HepG2 (cell line): ENCODE results near the gene SHISAL1. TPM values are rescaled to one million over a fixed set of nuclear protein-coding genes. Genes with fewer than 3 reads are reported as not detected.

Source experiments
- ATAC-seq: fragments of 200-7000 bp; cut with Tn5 transposase; 3 replicates; pipeline ENCODE4 v1.9.1; 2020; ENCODE audit warnings: mild to moderate bottlenecking, moderate library complexity
- BruUV-seq: library from RNA; stranded (reverse); fragments of 400-500 nt; replicated peaks from 2 replicates; lab custom pipeline; 2021; lab: Mats Ljungman, UMichigan
- CTCF ChIA-PET: fragments of 300-600 bp; formaldehyde crosslinking; extraction: SDS; loops from one replicate; lab custom pipeline; 2021; ENCODE audit warnings: low total read pairs, inconsistent platforms, low intra/inter-chr PET ratio; lab: Yijun Ruan, JAX
- POLR2A ChIA-PET: fragments of 350-600 bp; sonication (Branson Sonifier 250); formaldehyde crosslinking; loops from one replicate; lab custom pipeline; 2020; ENCODE audit warnings: antibody characterized with exemption, inconsistent platforms; lab: Yijun Ruan, JAX
- DNase-seq: peaks from one replicate; pipeline ENCODE4 v3.0.0-alpha.2; 2015; ENCODE audit warnings: low spot score
- FAIRE-seq: peaks from 3 replicates; lab custom pipeline; 2011; peaks lifted over from hg19 to GRCh38; lab: Jason Lieb, UNC
- H2AFZ ChIP-seq: one replicate; pipeline ENCODE4 v1.6.1; 2011; ENCODE audit warnings: low read length, inconsistent platforms
- H3K27ac ChIP-seq: fragments of 300-600 bp; 3 replicates; pipeline ENCODE4 v1.8.0; 2011; ENCODE audit warnings: mixed run types, mild to moderate bottlenecking, mixed read lengths, low read length, inconsistent platforms; ENCODE audit not compliant: insufficient read depth; ENCODE audit errors: extremely low read length
- H3K27me3 ChIP-seq, 2 experiments: fragments of 200-600 bp in 1 of 2; 2 replicates in 1 of 2; 3 replicates in 1 of 2; pipeline versions ENCODE4 v1.6.0 to v1.8.0; 2011; ENCODE audit warnings: low read length in 2 of 2, mild to moderate bottlenecking in 2 of 2, moderate library complexity in 2 of 2, inconsistent platforms in 1 of 2; ENCODE audit not compliant: insufficient read depth in 2 of 2, control insufficient read depth in 1 of 2
- H3K36me3 ChIP-seq, 2 experiments: fragments of 200-600 bp in 1 of 2; replicated peaks in 1 of 2; 2 replicates in 1 of 2; 3 replicates in 1 of 2; pipeline versions ENCODE4 v1.5.1 to v1.8.0; 2011; ENCODE audit warnings: low read length in 2 of 2, inconsistent platforms in 1 of 2; ENCODE audit not compliant: insufficient read depth in 2 of 2, control insufficient read depth in 1 of 2
- H3K4me1 ChIP-seq: 2 replicates; pipeline ENCODE4 v1.5.1; 2012; ENCODE audit warnings: low read length, inconsistent platforms; ENCODE audit not compliant: insufficient read depth
- H3K4me2 ChIP-seq: 2 replicates; pipeline ENCODE4 v1.6.0; 2011; ENCODE audit warnings: low read depth, low read length, inconsistent platforms
- H3K4me3 ChIP-seq, 3 experiments: fragments of 200-600 bp in 1 of 3; sonication (generic), shearing (Covaris generic) in 1 of 3; replicated peaks in 1 of 3; 2 replicates each; pipeline ENCODE4 v1.5.1; 2011 to 2016; ENCODE audit warnings: low read length in 3 of 3, inconsistent platforms in 2 of 3, low read depth in 2 of 3, mild to moderate bottlenecking in 2 of 3, control low read depth in 1 of 3, mixed read lengths in 1 of 3; ENCODE audit not compliant: insufficient read depth in 1 of 3
- H3K79me2 ChIP-seq: one replicate; pipeline ENCODE4 v1.6.1; 2011; ENCODE audit warnings: low read length, inconsistent platforms; ENCODE audit not compliant: insufficient read depth
- H3K9ac ChIP-seq: 2 replicates; pipeline ENCODE4 v1.6.0; 2011; ENCODE audit warnings: mild to moderate bottlenecking, low read depth, low read length, inconsistent platforms; ENCODE audit not compliant: insufficient read depth
- H3K9me3 ChIP-seq: 2 replicates; pipeline ENCODE4 v1.5.1; 2012; ENCODE audit warnings: mild to moderate bottlenecking, low read length
- H4K20me1 ChIP-seq: 2 replicates; pipeline ENCODE4 v1.6.0; 2011; ENCODE audit warnings: inconsistent platforms, mild to moderate bottlenecking, low read length, moderate library complexity; ENCODE audit not compliant: insufficient read depth
- AGO1 ChIP-seq: fragments of 200-400 bp; formaldehyde crosslinking; IDR thresholded peaks from 2 replicates; pipeline ENCODE4 v1.6.1; 2017; ENCODE audit warnings: mild to moderate bottlenecking, low read depth, low read length, moderate library complexity; ENCODE audit not compliant: poor library complexity, severe bottlenecking
- ATF6 ChIP-seq: sonication (generic); formaldehyde crosslinking; conservative IDR thresholded peaks from 2 replicates; pipeline ENCODE4 v1.4.0; 2020; ENCODE audit warnings: missing genetic modification reagents
- LCORL ChIP-seq, 2 experiments: fragments of 450-650 bp in 1 of 2; sonication (generic) in 1 of 2; formaldehyde crosslinking in 1 of 2; IDR thresholded peaks; 2 replicates each; pipeline versions ENCODE4 v1.5.0 to v1.6.1; 2017 to 2020; ENCODE audit warnings: antibody characterized with exemption in 1 of 2, missing genetic modification reagents in 1 of 2
- NFKB2 ChIP-seq: sonication (generic); formaldehyde crosslinking; IDR thresholded peaks from 2 replicates; pipeline ENCODE4 v1.4.0; 2020; ENCODE audit warnings: missing genetic modification reagents, borderline replicate concordance
- NR2F2 ChIP-seq: IDR thresholded peaks from 2 replicates; pipeline ENCODE4 v1.6.1; 2012; ENCODE audit warnings: low read depth, inconsistent platforms, borderline replicate concordance
- PHF20 ChIP-seq: sonication (generic); formaldehyde crosslinking; IDR thresholded peaks from 2 replicates; pipeline ENCODE4 v1.5.0; 2020; ENCODE audit warnings: mild to moderate bottlenecking, missing genetic modification reagents
- RAD51 ChIP-seq: fragments of 450-650 bp; IDR thresholded peaks from 2 replicates; pipeline ENCODE4 v1.6.1; 2016; ENCODE audit warnings: borderline replicate concordance
- RFXANK ChIP-seq: IDR thresholded peaks from 2 replicates; pipeline ENCODE4 v1.6.1; 2016
- SATB2 ChIP-seq: sonication (generic); formaldehyde crosslinking; IDR thresholded peaks from 2 replicates; pipeline ENCODE4 v1.5.0; 2020; ENCODE audit warnings: missing genetic modification reagents
- SIN3B ChIP-seq: fragments of 150-350 bp; IDR thresholded peaks from 2 replicates; pipeline ENCODE4 v1.6.1; 2014; ENCODE audit warnings: low read length
- SOX5 ChIP-seq: IDR thresholded peaks from 2 replicates; pipeline ENCODE4 v1.6.1; 2016; ENCODE audit warnings: borderline replicate concordance
- TEAD3 ChIP-seq: optimal IDR thresholded peaks from 2 replicates; pipeline ENCODE3; 2016; ENCODE audit warnings: borderline replicate concordance
- ZNF564 ChIP-seq: sonication (generic); formaldehyde crosslinking; IDR thresholded peaks from 2 replicates; pipeline ENCODE4 v1.8.1; 2023; ENCODE audit warnings: mild to moderate bottlenecking, missing genetic modification reagents
- ZNF703 ChIP-seq: sonication (generic); formaldehyde crosslinking; IDR thresholded peaks from 2 replicates; pipeline ENCODE4 v1.5.1; 2020; ENCODE audit warnings: missing genetic modification reagents, mild to moderate bottlenecking, moderate library complexity, borderline replicate concordance
- ZNF773 ChIP-seq: sonication (generic); formaldehyde crosslinking; IDR thresholded peaks from 2 replicates; pipeline ENCODE4 v1.4.0; 2020; ENCODE audit warnings: missing genetic modification reagents, borderline replicate concordance
- WGBS: methylation state at CpG from one replicate; pipeline ENCODE4 v1.1.6; 2017; ENCODE audit warnings: low lambda C conversion rate; 5-methylcytosine and 5-hydroxymethylcytosine counted together
- in situ Hi-C: cut with HindIII; loops from 2 replicates; pipeline ENCODE4 v1.10.0; 2017; ENCODE audit warnings: low pct_unique_long_range_greater_than_20kb; ENCODE audit not compliant: extremely low pct_ligation_motif_present
- intact Hi-C: fragments of 100-400 bp; cut with micrococcal nuclease; formaldehyde crosslinking; loops from one replicate; pipeline ENCODE4 v1.10.0; 2022; ENCODE audit not compliant: unreplicated experiment
- polyA plus RNA-seq, 8 experiments: library from polyadenylated mRNA; depleted of rRNA in 3 of 8; stranded (reverse) in 7 of 8; unstranded in 1 of 8; fragments of >200 nt; fragmentation: Illumina TruSeq in 4 of 8; extraction: Trizol in 4 of 8; gene quantifications; 2 replicates each; pipeline versions ENCODE4 v1.2.1 to v1.2.3, GENCODE V29; 2011 to 2016; ENCODE audit warnings: low read depth in 4 of 8, missing spikeins in 1 of 8, mixed read lengths in 1 of 8; ENCODE audit not compliant: insufficient read depth in 1 of 8
- total RNA-seq, 5 experiments: library from RNA; depleted of rRNA; stranded (reverse); fragments of >200 nt; fragmentation: Illumina TruSeq; extraction: Trizol; gene quantifications; 2 replicates each; pipeline ENCODE4 v1.2.3, GENCODE V29; 2016; ENCODE audit warnings: low read depth in 1 of 5
- TF ChIP-seq, protein P1 (sequence below): sonication (generic); formaldehyde crosslinking; IDR thresholded peaks from 2 replicates; pipeline ENCODE4 v1.4.0; 2020; ENCODE audit warnings: missing genetic modification reagents

The SHISAL1 gene
- total and polyA plus RNA-seq, 2 of the 13 experiments (the other 11 are each of a cell fraction or from before 2014, with no cell fraction given), result not detected

DNA sequence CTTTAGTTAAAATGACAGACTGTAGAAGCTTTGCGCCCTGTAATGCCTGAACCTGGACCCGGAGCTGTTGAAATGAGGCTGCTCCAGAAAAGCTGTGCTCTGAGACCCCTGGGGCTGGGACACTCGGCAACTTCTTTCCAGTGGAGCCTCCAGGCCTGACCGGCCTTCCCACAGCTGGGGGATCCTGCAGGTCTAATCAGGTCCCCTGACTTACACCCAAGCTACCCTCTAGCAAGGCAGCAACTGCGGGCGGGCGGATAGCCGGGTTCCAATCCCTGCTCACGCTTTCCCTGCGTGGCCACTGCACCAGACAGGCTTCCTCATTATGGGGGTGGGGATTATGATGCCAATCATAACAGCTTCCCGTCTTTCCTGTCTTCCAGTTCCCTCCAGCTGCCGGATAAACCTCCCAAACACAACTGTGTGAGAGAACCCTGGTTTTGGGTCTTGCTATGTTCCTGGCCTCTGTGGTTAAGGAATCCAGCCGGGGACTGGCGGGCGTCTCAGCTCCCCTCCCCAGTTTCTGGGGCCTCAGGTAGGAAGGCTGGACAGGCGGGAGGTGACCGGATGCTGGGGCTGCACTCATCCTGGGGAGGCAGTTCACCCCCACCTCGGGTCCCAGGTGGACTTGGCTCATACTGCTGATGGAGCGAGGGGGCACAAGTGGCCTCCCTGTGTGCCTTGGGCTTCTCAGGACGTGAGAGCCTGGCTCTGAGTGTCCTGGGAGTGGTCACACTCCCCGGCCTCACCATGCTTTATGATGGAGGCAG lies 93.5 kb downstream of the SHISAL1 start:
- no peak for TF ChIP-seq SIN3B
- no peak for TF ChIP-seq TEAD3 (CRISPR knock-in tag)
- TF ChIP-seq ATF6 (CRISPR knock-in tag), result no peak
- TF ChIP-seq ZNF564 (CRISPR knock-in tag), result no peak
- no peak for TF ChIP-seq NFKB2 (CRISPR knock-in tag)
- TF ChIP-seq LCORL (IDR thresholded peaks at IDR 0.05), result no peak
- TF ChIP-seq LCORL (CRISPR knock-in tag; IDR thresholded peaks at IDR 0.05), result no peak
- no peak for TF ChIP-seq SATB2 (CRISPR knock-in tag)
- no peak for TF ChIP-seq RAD51
- no peak for TF ChIP-seq RFXANK (CRISPR knock-in tag)
- no peak for TF ChIP-seq NR2F2
- no peak for TF ChIP-seq AGO1
- TF ChIP-seq, protein P1, sequence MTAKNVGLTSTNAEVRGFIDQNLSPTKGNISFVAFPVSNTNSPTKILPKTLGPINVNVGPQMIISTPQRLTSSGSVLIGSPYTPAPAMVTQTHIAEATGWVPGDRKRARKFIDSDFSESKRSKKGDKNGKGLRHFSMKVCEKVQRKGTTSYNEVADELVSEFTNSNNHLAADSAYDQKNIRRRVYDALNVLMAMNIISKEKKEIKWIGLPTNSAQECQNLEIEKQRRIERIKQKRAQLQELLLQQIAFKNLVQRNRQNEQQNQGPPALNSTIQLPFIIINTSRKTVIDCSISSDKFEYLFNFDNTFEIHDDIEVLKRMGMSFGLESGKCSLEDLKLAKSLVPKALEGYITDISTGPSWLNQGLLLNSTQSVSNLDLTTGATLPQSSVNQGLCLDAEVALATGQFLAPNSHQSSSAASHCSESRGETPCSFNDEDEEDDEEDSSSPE (CRISPR knock-in tag), result no peak
- no peak for TF ChIP-seq ZNF773
- no peak for TF ChIP-seq ZNF703 (CRISPR knock-in tag)
- no peak for TF ChIP-seq PHF20
- TF ChIP-seq SOX5 (CRISPR knock-in tag), result no peak
- POLR2A ChIA-PET, result no interaction called here

More for the DNA sequence above, 93.5 kb downstream of the SHISAL1 start:
- peaks cover 0 to 6% of the 10 kb centered on the region in 2 experiments; a peak in 2 of 5 replicates for H3K27me3 ChIP-seq
- H4K20me1 ChIP-seq, result no peaks in the 10 kb centered on the region
- intact Hi-C loops, result no loop called here
- no peaks in the 10 kb centered on the region for H3K36me3 ChIP-seq
- in situ Hi-C loops, result no loop called here
- H3K27ac ChIP-seq, result no peak overlapping the region
- BruUV-seq, result no TSS peak
- no peak overlapping the region for H3K9ac ChIP-seq
- no peaks in the 10 kb centered on the region for H3K9me3 ChIP-seq
- no peak for FAIRE-seq
- no peak overlapping the region for H3K4me2 ChIP-seq
- CTCF ChIA-PET, result no interaction called here
- H3K4me1 ChIP-seq, result no peaks in the 10 kb centered on the region
- H3K4me3 ChIP-seq, result no peak overlapping the region
- no peaks in the 10 kb centered on the region for H3K79me2 ChIP-seq
- 7% methylated on average over 7 of the region's 21 CpGs for WGBS
- DNase-seq, result no peak
- H2AFZ ChIP-seq, result no peak overlapping the region
- ATAC-seq, result no peak
